Fibroblast of the aortic adventitia (primary cell): ENCODE measurements around the gene TTC31. TPM values are rescaled to one million over a fixed set of nuclear protein-coding genes. Genes with fewer than 3 reads are reported as not detected.
A peak's percentile ranks its signal among the peaks of the same experiment; 100 is the strongest.

Experiments
- DNase-seq: peaks from one replicate; pipeline ENCODE4 v3.0.0-alpha.2; 2010; ENCODE audit warnings: low read depth
- H3K4me3 ChIP-seq: 2 replicates; pipeline ENCODE4 v1.5.1; 2011; ENCODE audit warnings: low read depth, mild to moderate bottlenecking, control low read depth, low read length, moderate library complexity
- total RNA-seq: library from RNA; depleted of rRNA; stranded (reverse); fragments of >200 nt; gene quantifications from 2 replicates; pipeline ENCODE4 v1.2.3, GENCODE V29; 2012; ENCODE audit warnings: low replicate concordance
- TF ChIP-seq, protein P1 (sequence below): IDR thresholded peaks from 2 replicates; pipeline ENCODE4 v1.5.1; 2011; ENCODE audit warnings: mild to moderate bottlenecking, low read length, control low read depth, inconsistent platforms; ENCODE audit not compliant: insufficient read depth

TTC31 gene
- total RNA-seq, 1 donor = 16.3 TPM

DNA sequence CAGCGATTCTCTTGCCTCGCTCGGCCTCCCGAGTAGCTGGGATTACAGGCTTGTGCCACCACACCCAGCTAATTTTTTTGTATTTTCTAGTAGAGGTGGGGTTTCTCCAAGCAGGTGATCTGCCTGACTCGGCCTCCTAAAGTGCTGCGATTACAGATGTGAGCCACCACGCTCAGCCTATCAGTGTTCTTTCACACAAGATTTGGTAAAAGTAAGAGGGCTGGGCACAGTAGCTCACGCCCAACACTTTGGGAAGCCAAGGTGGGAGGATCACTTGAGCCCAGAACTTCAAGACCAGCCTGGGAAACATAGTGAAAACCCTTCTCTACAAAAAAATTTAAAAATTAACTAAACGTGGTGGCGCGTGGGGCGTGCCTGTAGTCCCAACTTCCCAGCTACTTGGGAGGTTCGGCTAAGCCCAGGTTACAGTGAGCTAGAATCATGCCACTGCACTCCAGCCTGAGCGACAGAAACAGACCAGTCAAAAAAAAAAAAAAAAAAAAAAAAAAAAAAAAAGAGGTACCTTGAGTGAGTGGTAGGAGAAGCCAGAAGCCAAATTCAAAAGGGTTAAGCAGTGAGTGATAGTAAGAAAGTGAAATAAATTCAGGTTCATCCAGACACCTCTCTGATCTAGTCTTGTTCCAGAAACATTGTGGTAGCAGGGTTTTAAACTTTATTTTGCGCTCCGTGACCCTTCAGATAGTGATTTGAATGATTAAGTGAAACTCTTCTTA, 11.4 kb upstream of the TTC31 start:
- DNase-seq = no peak
- TF ChIP-seq, protein P1, sequence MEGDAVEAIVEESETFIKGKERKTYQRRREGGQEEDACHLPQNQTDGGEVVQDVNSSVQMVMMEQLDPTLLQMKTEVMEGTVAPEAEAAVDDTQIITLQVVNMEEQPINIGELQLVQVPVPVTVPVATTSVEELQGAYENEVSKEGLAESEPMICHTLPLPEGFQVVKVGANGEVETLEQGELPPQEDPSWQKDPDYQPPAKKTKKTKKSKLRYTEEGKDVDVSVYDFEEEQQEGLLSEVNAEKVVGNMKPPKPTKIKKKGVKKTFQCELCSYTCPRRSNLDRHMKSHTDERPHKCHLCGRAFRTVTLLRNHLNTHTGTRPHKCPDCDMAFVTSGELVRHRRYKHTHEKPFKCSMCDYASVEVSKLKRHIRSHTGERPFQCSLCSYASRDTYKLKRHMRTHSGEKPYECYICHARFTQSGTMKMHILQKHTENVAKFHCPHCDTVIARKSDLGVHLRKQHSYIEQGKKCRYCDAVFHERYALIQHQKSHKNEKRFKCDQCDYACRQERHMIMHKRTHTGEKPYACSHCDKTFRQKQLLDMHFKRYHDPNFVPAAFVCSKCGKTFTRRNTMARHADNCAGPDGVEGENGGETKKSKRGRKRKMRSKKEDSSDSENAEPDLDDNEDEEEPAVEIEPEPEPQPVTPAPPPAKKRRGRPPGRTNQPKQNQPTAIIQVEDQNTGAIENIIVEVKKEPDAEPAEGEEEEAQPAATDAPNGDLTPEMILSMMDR = no peak
- H3K4me3 ChIP-seq = peak overlapping the region; percentile 89

DNA sequence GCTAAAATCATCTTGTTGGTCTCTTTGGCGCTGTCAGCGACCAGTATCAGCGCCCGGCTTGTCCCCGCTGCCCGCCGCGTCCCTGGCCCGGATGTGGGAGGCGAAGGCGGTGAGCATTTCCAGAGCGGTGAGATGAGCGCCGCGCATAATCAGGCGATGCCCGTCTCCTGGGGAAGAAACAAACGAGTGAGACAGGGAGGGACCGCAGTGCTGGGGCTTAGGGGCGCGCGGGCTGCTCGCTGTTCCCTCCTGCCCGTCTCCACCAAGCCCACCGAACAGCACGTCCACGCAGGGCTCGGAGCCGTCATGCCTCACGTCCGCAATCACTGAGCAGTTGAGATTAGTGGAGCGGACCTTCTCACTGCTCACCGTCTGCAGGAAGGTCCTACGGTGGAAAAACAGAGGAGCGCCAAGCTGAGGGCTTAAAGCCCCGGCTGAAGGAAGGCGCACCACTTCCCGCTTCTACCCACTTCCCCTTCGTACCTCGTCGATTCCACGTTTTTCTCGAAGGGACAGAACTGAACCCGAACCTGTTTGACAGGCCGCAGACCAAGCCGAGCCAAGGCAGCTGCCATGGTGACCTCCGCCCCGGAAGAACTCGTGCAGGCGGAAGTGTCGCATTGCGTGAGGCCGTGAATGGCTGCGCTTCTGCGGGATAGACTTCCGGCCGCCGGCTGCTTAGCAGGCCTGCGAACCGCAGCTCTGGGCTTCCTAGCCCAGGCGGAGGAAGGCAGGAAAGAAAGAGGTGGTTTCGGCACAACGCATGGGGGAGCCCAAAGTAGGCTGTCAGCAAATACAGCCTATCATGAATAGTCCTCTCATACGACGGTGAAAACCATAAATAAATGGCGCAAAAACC, 10.6 kb upstream of the TTC31 start, which contains the start of gene MRPL53:
MRPL53 (minus strand) TSS at position 595 of the 859 bp plus-strand sequence; CDS start at position 575, 20 bp downstream.
- TF ChIP-seq, protein P1 = no peak
- peak; percentile 94 for DNase-seq
- H3K4me3 ChIP-seq = peak within 1 kb of the TSS; percentile 89

DNA sequence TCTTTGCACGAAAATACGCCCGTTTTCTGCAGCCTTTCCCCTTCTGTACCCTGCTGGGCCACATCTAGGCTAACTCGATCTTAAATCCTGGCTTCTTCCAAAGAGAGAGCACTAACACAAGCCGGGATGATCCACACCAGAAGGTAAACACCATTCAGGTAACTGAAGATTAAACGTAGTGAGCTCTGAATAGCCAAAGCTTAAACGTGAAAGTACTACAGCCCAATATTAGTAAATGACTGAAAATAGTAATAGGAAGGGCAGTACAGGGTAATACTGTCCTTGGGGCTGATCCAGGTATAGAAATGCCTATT, 10.0 kb upstream of the TTC31 start:
- no peak for DNase-seq
- TF ChIP-seq, protein P1 = no peak
- peak overlapping the region; percentile 89 for H3K4me3 ChIP-seq

DNA sequence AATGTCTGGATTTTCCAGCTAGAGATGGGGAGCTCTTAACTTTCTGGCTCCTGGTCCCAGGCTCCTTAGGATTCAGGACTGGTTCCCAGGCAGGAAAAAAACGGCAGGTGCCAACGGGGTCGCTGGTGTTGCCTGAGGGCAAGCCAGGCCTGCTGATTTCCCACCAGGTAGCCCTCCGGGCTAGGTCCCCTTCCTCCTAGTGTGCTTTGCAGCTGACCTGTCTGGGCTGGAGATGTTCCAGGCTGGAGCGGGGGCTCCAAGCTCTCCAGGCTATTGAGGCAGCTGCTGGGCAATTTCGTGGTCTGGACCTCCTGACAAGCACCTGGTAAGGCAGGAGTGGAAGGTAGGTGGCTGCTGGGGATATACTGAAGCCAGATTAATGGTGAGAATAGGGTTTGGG, 8.4 kb upstream of the TTC31 start:
- DNase-seq = no peak
- H3K4me3 ChIP-seq = no peak overlapping the region
- TF ChIP-seq, protein P1 = no peak

DNA sequence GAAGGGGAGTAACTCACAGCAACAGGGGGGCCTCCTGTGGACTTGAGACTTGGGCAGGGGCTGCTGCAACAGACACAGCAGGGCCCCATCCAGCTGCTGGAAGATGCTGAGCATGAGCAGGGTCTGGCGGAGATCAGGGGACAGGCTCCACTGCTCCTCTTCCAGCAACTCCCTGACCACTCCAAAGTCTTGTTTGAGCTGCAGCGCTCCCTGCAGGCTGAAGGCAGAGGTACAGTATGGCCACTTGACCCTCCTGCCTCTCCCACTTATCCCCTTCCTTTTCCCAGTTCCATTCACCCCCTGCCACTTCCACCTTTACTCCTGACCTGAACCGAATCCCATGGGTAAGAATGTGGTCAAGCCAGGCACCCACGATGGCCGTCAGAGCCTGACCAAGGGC, 8.0 kb upstream of the TTC31 start:
- TF ChIP-seq, protein P1 = peak; percentile 28
- H3K4me3 ChIP-seq = no peak overlapping the region
- no peak for DNase-seq

DNA sequence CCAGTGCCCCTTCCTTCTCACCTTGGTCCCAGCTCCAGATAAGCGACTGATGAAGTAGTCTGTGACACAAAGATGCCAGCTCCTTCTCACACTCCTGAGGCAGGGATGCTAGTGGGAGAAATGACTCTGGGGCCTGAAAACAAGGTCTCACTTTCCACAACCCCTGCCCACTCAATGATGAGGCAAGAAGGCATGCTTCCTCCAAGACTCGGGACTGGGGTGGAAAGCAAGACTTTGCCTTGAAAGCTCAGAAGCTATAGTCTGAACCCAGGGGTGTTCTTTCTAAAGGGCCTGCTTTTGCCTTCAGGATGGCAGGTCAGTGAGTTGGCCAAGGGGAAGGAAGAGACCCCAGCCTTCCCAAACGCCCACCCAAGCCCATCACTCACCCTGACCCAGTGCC, 1.4 kb upstream of the TTC31 start:
- no peak for DNase-seq

More for the DNA sequence above, 1.4 kb upstream of the TTC31 start:
- H3K4me3 ChIP-seq = peak overlapping the region; percentile 97
- TF ChIP-seq, protein P1 = no peak
